RWPE1 (cell line): ENCODE measurements around the gene TMEM17.
"Not testable (repeated sequence)": the region's sequence is repeated elsewhere in the genome, so short reads cannot be mapped to it uniquely, and the experiment has no call there.

Source experiments
- CTCF ChIA-PET: fragments of 350-600 bp; sonication (Branson Sonifier 250); formaldehyde crosslinking; extraction: SDS; loops from one replicate; lab custom pipeline; 2021; lab: Yijun Ruan, JAX
- POLR2A ChIA-PET: fragments of 400-600 bp; formaldehyde crosslinking; extraction: SDS; loops from one replicate; lab custom pipeline; 2020; ENCODE audit warnings: antibody characterized with exemption; ENCODE audit not compliant: low non-redundant PET; lab: Yijun Ruan, JAX
- DNase-seq: peaks from one replicate; pipeline ENCODE4 v3.0.0; 2012; ENCODE audit warnings: low spot score
- H3K27ac ChIP-seq: fragments of 450-650 bp; 2 replicates; pipeline ENCODE4 v1.5.1; 2017
- CTCF ChIP-seq: fragments of 450-650 bp; conservative IDR thresholded peaks from 2 replicates; pipeline ENCODE4 v1.5.1; 2017; ENCODE audit warnings: low read depth, mild to moderate bottlenecking

Gene TMEM17

DNA sequence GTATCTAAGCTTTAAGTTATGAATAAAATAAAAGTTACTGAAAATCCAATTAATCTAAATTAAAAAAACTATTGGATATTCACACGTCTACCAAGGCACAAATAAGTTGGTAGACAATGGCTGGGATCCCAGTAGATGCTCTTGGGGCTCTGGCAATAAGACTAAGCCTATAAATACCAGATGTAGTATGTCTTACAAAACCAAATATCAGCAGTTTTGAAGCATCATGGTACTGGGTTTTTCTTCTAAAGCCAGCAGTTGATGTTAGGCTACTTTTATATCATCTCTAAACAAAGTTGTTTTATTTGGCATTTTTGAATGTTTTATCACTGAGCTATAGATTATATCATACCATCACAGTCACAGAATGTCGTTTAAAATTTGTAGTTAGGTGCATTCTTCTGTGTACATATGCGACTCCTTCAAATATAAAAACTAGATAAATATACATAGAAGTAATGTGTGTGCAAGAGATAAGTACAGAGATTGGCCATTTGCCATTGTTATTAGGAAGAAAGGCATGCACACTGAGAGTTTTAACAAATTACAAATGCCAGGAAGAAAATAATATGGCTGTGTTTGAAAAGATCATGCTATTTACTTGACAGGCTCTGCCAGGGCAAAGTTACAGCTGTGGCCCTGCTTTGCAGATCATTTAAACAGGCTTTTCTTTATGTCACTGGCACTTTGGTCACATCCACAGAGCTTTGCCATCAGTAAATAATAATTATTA lies 21.6 kb upstream of the TMEM17 start:
- TF ChIP-seq CTCF = no peak
- H3K27ac ChIP-seq = no peak overlapping the region
- ChIA-PET POLR2A (no interaction called here), CTCF (interaction anchor here (0.6 to 0.9 kb wide), 2 partner anchors 247 to 518 kb away, joined by 3 to 6 read pairs; no protein-coding TSS in a partner anchor)
- no peak for DNase-seq

GRCh38 chr2:62526531-62527381 lies 20.8 kb upstream of the TMEM17 start:
- ChIA-PET CTCF (interaction anchor here (0.6 to 1.2 kb wide), 2 partner anchors 13 to 517 kb away, joined by 4 to 6 read pairs; no protein-coding TSS in a partner anchor), POLR2A (no interaction called here)
- TF ChIP-seq CTCF = no peak
- H3K27ac ChIP-seq = no peak overlapping the region
- DNase-seq = no peak

GRCh38 chr2:62525549-62526269 lies 19.7 kb upstream of the TMEM17 start:
- ChIA-PET CTCF (interaction anchor here (1.2 kb wide), 1 partner anchor 14 kb away, joined by 4 read pairs; no protein-coding TSS in a partner anchor), POLR2A (no interaction called here)
- no peak for TF ChIP-seq CTCF
- no peak overlapping the region for H3K27ac ChIP-seq
- no peak for DNase-seq

- no peak overlapping the region for H3K27ac ChIP-seq
- ChIA-PET POLR2A (no interaction called here), CTCF (no interaction called here)
- no peak for TF ChIP-seq CTCF
- DNase-seq = no peak
Observed at GRCh38 chr2:62524293-62524941, 18.4 kb upstream of the TMEM17 start.

DNA sequence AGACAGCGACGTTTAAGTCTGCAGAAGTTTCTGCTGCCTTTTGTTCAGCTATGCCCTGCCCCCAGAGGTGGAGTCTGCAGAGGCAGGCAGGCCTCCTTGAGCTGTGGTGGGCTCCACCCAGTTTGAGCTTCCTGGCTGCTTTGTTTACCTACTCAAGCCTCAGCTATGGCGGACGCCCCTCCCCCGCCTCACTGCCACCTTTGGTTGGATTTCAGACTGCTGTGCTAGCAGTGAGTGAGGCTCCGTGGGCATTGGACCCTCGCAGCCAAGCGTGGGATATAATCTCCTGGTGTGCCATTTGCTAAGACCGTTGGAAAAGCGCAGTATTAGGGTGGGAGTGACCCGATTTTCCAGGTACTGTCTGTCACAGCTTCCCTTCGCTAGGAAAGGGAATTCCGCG lies 15.1 kb upstream of the TMEM17 start:
- CTCF ChIA-PET, POLR2A ChIA-PET, DNase-seq: not testable (repeated sequence)

GRCh38 chr2:62512384-62512783 lies 6.4 kb upstream of the TMEM17 start:
- DNase-seq = no peak
- TF ChIP-seq CTCF = no peak
- ChIA-PET CTCF (no interaction called here), POLR2A (no interaction called here)
- H3K27ac ChIP-seq = no peak overlapping the region

More for the DNA sequence above, 15.1 kb upstream of the TMEM17 start:
- H3K27ac ChIP-seq = not testable (repeated sequence)
